GM23338 (cell line): Measurements from ENCODE around the gene ERAP2. TPM values are rescaled to one million over a fixed set of nuclear protein-coding genes. Genes with fewer than 3 reads are reported as not detected.

Experiments
- ATAC-seq: fragments of 200-7000 bp; cut with Tn5 transposase; 3 replicates; pipeline ENCODE4 v1.9.1; 2020
- DNase-seq: peaks from one replicate; pipeline ENCODE4 v3.0.0-alpha.2; 2015; ENCODE audit warnings: low spot score
- H2AFZ ChIP-seq: fragments of 200-600 bp; sonication (generic); 2 replicates; pipeline ENCODE4 v1.8.0; 2016; ENCODE audit warnings: antibody characterized with exemption, mild to moderate bottlenecking, moderate library complexity
- H3F3A ChIP-seq: fragments of 200-600 bp; sonication (generic); replicated peaks from 2 replicates; pipeline ENCODE4 v1.8.0; 2017; ENCODE audit warnings: antibody characterized with exemption, mixed run types, low read depth
- H3K27ac ChIP-seq: fragments of 200-600 bp; sonication (generic); 2 replicates; pipeline ENCODE4 v1.6.1; 2016; ENCODE audit warnings: low read depth
- H3K27me3 ChIP-seq: fragments of 200-600 bp; sonication (generic); 2 replicates; pipeline ENCODE4 v1.8.0; 2016; ENCODE audit warnings: mild to moderate bottlenecking, mixed run types, moderate library complexity; ENCODE audit not compliant: insufficient read depth
- H3K36me3 ChIP-seq: fragments of 200-600 bp; sonication (generic); 2 replicates; pipeline ENCODE4 v1.8.0; 2016; ENCODE audit warnings: mild to moderate bottlenecking; ENCODE audit not compliant: insufficient read depth
- H3K4me1 ChIP-seq: fragments of 200-600 bp; sonication (generic); 2 replicates; pipeline ENCODE4 v1.8.0; 2016; ENCODE audit warnings: mild to moderate bottlenecking, moderate library complexity; ENCODE audit not compliant: insufficient read depth
- H3K4me2 ChIP-seq: fragments of 200-600 bp; sonication (generic); 2 replicates; pipeline ENCODE4 v1.7.1; 2017; ENCODE audit warnings: mixed run types
- H3K4me3 ChIP-seq: fragments of 200-600 bp; sonication (generic); 2 replicates; pipeline ENCODE4 v1.6.1; 2016; ENCODE audit warnings: mixed run types
- H3K79me2 ChIP-seq: fragments of 200-600 bp; sonication (generic); replicated peaks from 2 replicates; pipeline ENCODE4 v1.8.0; 2017; ENCODE audit warnings: mild to moderate bottlenecking; ENCODE audit not compliant: insufficient read depth
- H3K9me2 ChIP-seq: fragments of 200-600 bp; sonication (generic); 2 replicates; pipeline ENCODE4 v1.8.0; 2017; ENCODE audit not compliant: insufficient read depth
- H4K20me1 ChIP-seq: fragments of 200-600 bp; sonication (generic); replicated peaks from 2 replicates; pipeline ENCODE4 v1.8.0; 2017; ENCODE audit warnings: mild to moderate bottlenecking; ENCODE audit not compliant: insufficient read depth
- H3K27ac Mint-ChIP-seq: 2 replicates; pipeline ENCODE4 v1.8.0; 2020; ENCODE audit warnings: inconsistent platforms, mild to moderate bottlenecking, moderate library complexity, mixed read lengths
- H3K27me3 Mint-ChIP-seq: 3 replicates; pipeline ENCODE4 v1.8.0; 2022; ENCODE audit warnings: low read depth, mild to moderate bottlenecking, moderate library complexity, mixed read lengths, inconsistent platforms; ENCODE audit not compliant: insufficient read depth, poor library complexity
- H3K36me3 Mint-ChIP-seq: 3 replicates; pipeline ENCODE4 v1.8.0; 2021; ENCODE audit warnings: low read depth, mild to moderate bottlenecking, inconsistent platforms, moderate library complexity, mixed read lengths
- H3K4me1 Mint-ChIP-seq: 3 replicates; pipeline ENCODE4 v1.8.0; 2020; ENCODE audit warnings: mild to moderate bottlenecking, inconsistent platforms, mixed read lengths
- H3K4me3 Mint-ChIP-seq: 3 replicates; pipeline ENCODE4 v1.8.0; 2021; ENCODE audit warnings: moderate library complexity, mild to moderate bottlenecking, inconsistent platforms, mixed read lengths
- H3K9me3 Mint-ChIP-seq: 3 replicates; pipeline ENCODE4 v1.8.0; 2020; ENCODE audit warnings: moderate library complexity, mild to moderate bottlenecking, inconsistent platforms, mixed read lengths
- CREB1 ChIP-seq: fragments of 250-450 bp; sonication (Bioruptor Pico); IDR thresholded peaks from 2 replicates; pipeline ENCODE4 v1.5.0; 2020; ENCODE audit warnings: low read depth, mild to moderate bottlenecking, moderate library complexity
- ETS1 ChIP-seq: IDR thresholded peaks from 2 replicates; pipeline ENCODE4 v1.6.1; 2016; ENCODE audit warnings: antibody characterized with exemption
- EZH2 ChIP-seq: fragments of 200-600 bp; sonication (generic); IDR thresholded peaks from one replicate; pipeline ENCODE4 v1.8.0; 2017; ENCODE audit warnings: antibody characterized with exemption, mild to moderate bottlenecking, low read depth; ENCODE audit not compliant: unreplicated experiment
- EZH2phosphoT487 ChIP-seq: fragments of 200-600 bp; sonication (generic); IDR thresholded peaks from one replicate; pipeline ENCODE4 v1.8.1; 2018; ENCODE audit warnings: antibody characterized with exemption; ENCODE audit not compliant: unreplicated experiment
- JUNB ChIP-seq: IDR thresholded peaks from one replicate; pipeline ENCODE4 v1.6.1; 2016; ENCODE audit warnings: antibody characterized with exemption; ENCODE audit not compliant: unreplicated experiment
- NANOG ChIP-seq: IDR thresholded peaks from 2 replicates; pipeline ENCODE4 v1.6.1; 2016; ENCODE audit warnings: antibody characterized with exemption, borderline replicate concordance
- POLR2AphosphoS5 ChIP-seq: IDR thresholded peaks from 2 replicates; pipeline ENCODE4 v1.6.1; 2016; ENCODE audit warnings: antibody characterized with exemption, low read depth
- STAT1 ChIP-seq: IDR thresholded peaks from one replicate; pipeline ENCODE4 v1.6.1; 2016; ENCODE audit warnings: antibody characterized with exemption; ENCODE audit not compliant: unreplicated experiment
- ZNF114 ChIP-seq: fragments of 250-450 bp; sonication (Bioruptor Pico); IDR thresholded peaks from 2 replicates; pipeline ENCODE4 v1.5.0; 2020; ENCODE audit warnings: mild to moderate bottlenecking, moderate library complexity
- ZNF331 ChIP-seq: fragments of 250-450 bp; sonication (Bioruptor Pico); IDR thresholded peaks from 2 replicates; pipeline ENCODE4 v1.5.0; 2020; ENCODE audit warnings: low read depth, mild to moderate bottlenecking, moderate library complexity
- ZNF462 ChIP-seq: fragments of 250-450 bp; sonication (Bioruptor Pico); IDR thresholded peaks from 2 replicates; pipeline ENCODE4 v1.5.0; 2020; ENCODE audit warnings: mild to moderate bottlenecking, moderate library complexity
- polyA plus RNA-seq: library from polyadenylated mRNA; unstranded; fragments of >200 nt; fragmentation: Nextera tagmentation; extraction: Ambion mirVana; gene quantifications from 2 replicates; pipeline ENCODE4 v1.2.1, GENCODE V29; 2016
- total RNA-seq: library from RNA; depleted of rRNA; stranded (reverse); fragments of >200 nt; shearing (Covaris generic); gene quantifications from 2 replicates; pipeline ENCODE4 v1.2.3, GENCODE V29; 2014
- TF ChIP-seq, protein P1 (sequence below), 2 experiments: fragments of 200-600 bp in 1 of 2; sonication (generic) in 1 of 2; conservative IDR thresholded peaks; 2 replicates each; pipeline versions ENCODE4 v1.5.1 to v1.6.1; 2016 to 2017; ENCODE audit warnings: antibody characterized with exemption in 2 of 2, low read depth in 2 of 2, mild to moderate bottlenecking in 2 of 2, moderate library complexity in 1 of 2
- TF ChIP-seq, protein P2 (sequence below): IDR thresholded peaks from one replicate; pipeline ENCODE4 v1.6.1; 2018; ENCODE audit warnings: antibody characterized with exemption; ENCODE audit not compliant: unreplicated experiment

Gene ERAP2
- total and polyA plus RNA-seq, 2 experiments from 2014 or later, result 0.73 TPM; not detected in 1

- ATAC-seq (no peak), DNase-seq (no peak)
- Histone ChIP-seq H3K4me2 (no peak overlapping the region), H3F3A (no peaks in the 10 kb centered on the region), H4K20me1 (no peaks in the 10 kb centered on the region), H2AFZ (peak overlapping the region; percentile 32; the same call in 1 of the 2 replicates), H3K79me2 (no peaks in the 10 kb centered on the region), H3K4me1 (no peaks in the 10 kb centered on the region; the same call in 1 of the 2 replicates), H3K27ac (no peak overlapping the region), H3K36me3 (no peaks in the 10 kb centered on the region), H3K27me3 (no peaks in the 10 kb centered on the region), H3K4me3 (no peak overlapping the region), H3K9me2 (no peaks in the 10 kb centered on the region)
- Mint-ChIP-seq H3K27me3 (no peaks in the 10 kb centered on the region), H3K36me3 (no peaks in the 10 kb centered on the region), H3K27ac (no peak overlapping the region), H3K4me1 (peaks cover 4% of the 10 kb centered on the region; the same call in 1 of the 3 replicates), H3K9me3 (no peaks in the 10 kb centered on the region), H3K4me3 (no peak overlapping the region)
- TF ChIP-seq JUNB, result no peak
- TF ChIP-seq CREB1 (CRISPR knock-in tag), result no peak
- TF ChIP-seq ZNF462 (CRISPR knock-in tag), result no peak
- TF ChIP-seq ETS1, result no peak
- no peak for TF ChIP-seq EZH2
- TF ChIP-seq, protein P1, sequence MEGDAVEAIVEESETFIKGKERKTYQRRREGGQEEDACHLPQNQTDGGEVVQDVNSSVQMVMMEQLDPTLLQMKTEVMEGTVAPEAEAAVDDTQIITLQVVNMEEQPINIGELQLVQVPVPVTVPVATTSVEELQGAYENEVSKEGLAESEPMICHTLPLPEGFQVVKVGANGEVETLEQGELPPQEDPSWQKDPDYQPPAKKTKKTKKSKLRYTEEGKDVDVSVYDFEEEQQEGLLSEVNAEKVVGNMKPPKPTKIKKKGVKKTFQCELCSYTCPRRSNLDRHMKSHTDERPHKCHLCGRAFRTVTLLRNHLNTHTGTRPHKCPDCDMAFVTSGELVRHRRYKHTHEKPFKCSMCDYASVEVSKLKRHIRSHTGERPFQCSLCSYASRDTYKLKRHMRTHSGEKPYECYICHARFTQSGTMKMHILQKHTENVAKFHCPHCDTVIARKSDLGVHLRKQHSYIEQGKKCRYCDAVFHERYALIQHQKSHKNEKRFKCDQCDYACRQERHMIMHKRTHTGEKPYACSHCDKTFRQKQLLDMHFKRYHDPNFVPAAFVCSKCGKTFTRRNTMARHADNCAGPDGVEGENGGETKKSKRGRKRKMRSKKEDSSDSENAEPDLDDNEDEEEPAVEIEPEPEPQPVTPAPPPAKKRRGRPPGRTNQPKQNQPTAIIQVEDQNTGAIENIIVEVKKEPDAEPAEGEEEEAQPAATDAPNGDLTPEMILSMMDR (conservative IDR thresholded peaks at IDR 0.05; ENCODE audit: low read depth in 2 of 2), result no peak
- no peak for TF ChIP-seq NANOG
- no peak for TF ChIP-seq EZH2phosphoT487
- no peak for TF ChIP-seq STAT1
- no peak for TF ChIP-seq ZNF114
- TF ChIP-seq, protein P2, sequence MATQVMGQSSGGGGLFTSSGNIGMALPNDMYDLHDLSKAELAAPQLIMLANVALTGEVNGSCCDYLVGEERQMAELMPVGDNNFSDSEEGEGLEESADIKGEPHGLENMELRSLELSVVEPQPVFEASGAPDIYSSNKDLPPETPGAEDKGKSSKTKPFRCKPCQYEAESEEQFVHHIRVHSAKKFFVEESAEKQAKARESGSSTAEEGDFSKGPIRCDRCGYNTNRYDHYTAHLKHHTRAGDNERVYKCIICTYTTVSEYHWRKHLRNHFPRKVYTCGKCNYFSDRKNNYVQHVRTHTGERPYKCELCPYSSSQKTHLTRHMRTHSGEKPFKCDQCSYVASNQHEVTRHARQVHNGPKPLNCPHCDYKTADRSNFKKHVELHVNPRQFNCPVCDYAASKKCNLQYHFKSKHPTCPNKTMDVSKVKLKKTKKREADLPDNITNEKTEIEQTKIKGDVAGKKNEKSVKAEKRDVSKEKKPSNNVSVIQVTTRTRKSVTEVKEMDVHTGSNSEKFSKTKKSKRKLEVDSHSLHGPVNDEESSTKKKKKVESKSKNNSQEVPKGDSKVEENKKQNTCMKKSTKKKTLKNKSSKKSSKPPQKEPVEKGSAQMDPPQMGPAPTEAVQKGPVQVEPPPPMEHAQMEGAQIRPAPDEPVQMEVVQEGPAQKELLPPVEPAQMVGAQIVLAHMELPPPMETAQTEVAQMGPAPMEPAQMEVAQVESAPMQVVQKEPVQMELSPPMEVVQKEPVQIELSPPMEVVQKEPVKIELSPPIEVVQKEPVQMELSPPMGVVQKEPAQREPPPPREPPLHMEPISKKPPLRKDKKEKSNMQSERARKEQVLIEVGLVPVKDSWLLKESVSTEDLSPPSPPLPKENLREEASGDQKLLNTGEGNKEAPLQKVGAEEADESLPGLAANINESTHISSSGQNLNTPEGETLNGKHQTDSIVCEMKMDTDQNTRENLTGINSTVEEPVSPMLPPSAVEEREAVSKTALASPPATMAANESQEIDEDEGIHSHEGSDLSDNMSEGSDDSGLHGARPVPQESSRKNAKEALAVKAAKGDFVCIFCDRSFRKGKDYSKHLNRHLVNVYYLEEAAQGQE, result no peak
- TF ChIP-seq ZNF331 (CRISPR knock-in tag), result no peak
- no peak for TF ChIP-seq POLR2AphosphoS5
These were observed 4.3 kb downstream of the ERAP2 start for GRCh38 chr5:96880444-96881164.
